ENCODE results near the gene CNIH3. TPM values are rescaled to one million over a fixed set of nuclear protein-coding genes. Genes with fewer than 3 reads are reported as not detected.

The CNIH3 gene
- total RNA-seq, 2 experiments from 2014 or later: 1.3 to 1.4 TPM

DNA sequence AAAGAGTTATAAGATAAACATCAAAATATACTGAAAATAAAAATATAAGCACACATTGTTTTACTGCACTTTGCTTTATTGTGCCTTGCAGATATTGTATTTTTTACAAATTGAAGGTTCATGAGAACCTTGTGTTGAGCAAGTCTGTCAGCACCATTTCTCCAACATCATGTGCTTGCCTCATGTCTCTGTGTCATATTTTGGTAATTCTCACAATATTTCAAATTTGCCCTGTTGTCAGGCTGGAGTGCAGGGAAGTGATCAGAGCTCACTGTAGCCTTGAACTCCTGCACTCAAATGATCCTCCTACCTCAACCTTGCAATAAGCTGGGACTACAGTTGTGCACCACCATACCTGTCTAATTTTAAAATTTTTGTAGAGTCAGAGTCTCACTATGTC lies 21.3 kb upstream of the CNIH3 start:
- no peak overlapping the region for H3K27ac Mint-ChIP-seq
- no peak for DNase-seq
- H3K4me1 Mint-ChIP-seq: peaks cover 2% of the 10 kb centered on the region
- peaks cover 2% of the 10 kb centered on the region for H3K36me3 Mint-ChIP-seq
- no peaks in the 10 kb centered on the region for H3K9me3 Mint-ChIP-seq
- H3K4me3 Mint-ChIP-seq: no peak overlapping the region
- no peaks in the 10 kb centered on the region for H3K27me3 Mint-ChIP-seq

DNA sequence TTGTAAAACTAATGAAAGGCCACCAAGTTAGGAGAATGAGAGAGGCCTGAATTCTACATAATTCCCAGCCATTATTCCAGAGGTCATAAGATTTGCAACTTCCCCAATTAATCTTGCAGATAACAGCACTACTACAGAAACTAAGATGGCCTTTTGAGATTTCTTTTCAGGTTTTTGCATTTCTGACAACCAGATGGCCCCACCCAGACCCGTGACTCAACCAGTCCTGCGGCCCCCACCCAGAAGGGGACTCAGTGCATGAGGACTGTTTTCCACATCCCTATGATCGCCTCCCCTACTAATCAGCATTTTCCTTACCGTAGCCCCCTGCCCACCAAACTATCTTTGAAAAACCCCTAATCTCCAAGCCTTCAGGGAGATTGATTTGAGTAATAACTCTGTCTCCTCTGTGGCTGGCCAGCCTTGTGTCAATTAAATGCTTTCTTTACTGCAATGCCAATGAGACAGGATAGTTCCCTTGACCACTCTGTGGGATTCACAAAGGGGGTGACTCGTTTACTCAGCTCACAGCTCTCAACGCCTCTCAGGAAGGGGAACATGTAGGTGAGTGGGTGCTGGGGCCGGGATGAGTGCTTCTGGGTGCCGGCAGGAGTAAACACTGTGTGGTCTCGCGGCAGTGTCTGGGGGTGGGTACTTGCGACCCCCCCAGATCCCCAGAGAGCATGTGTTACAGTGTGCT lies 10.5 kb upstream of the CNIH3 start:
- no peak for DNase-seq

DNA sequence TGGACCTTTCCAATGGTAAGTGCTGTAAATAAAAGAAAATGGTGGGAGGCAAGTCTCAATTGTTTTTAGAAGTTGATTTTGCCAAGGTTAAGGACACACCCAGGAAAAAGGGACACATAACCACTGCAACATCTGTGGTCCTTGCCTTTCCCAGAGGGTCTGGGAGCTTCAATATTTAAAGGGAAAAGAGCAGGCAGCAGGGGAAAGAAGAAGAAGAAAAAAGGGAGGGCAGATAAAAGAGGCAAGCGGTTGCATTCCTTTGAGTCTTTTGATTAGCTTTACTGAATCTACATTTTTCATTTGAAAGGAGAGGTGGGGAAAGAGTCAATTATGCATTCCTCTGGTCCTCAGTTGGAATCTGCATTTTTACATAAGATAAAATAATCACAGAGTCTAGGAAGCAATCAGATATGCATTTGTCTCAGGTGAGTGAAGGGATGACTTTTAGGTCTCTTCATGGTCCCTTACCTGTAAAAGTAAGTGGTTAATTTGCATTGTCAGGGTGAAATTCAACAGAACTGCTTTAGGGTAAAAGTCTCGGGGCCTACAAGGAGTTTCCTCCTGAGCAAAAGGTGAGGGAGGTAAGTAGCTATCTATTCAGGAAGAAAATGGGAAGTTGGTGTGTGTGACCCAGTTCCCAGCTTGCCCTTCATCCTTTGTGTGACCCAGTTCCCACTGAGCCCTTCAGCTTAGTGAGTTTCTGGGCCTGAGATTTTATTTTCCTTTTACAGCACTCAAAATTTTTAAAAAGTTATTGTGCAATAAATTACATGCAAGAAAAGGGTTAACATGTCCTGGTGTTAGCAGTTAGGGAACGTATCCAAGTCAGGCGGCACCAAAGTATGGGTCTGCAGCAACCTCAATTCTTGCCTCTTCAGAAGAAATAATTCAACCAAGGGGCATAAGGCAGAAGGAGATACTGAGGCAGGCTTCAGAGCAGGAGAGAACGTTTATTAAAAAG lies 8.6 kb upstream of the CNIH3 start:
- Mint-ChIP-seq H3K9me3 (no peaks in the 10 kb centered on the region), H3K4me3 (no peak overlapping the region), H3K36me3 (no peaks in the 10 kb centered on the region), H3K27ac (no peak overlapping the region), H3K27me3 (peaks cover 4% of the 10 kb centered on the region), H3K4me1 (no peaks in the 10 kb centered on the region)
- no peak for DNase-seq

More for the DNA sequence above, 10.5 kb upstream of the CNIH3 start:
- no peak overlapping the region for H3K4me3 Mint-ChIP-seq
- H3K27me3 Mint-ChIP-seq: no peaks in the 10 kb centered on the region
- no peaks in the 10 kb centered on the region for H3K4me1 Mint-ChIP-seq
- no peak overlapping the region for H3K27ac Mint-ChIP-seq
- no peaks in the 10 kb centered on the region for H3K9me3 Mint-ChIP-seq
- no peaks in the 10 kb centered on the region for H3K36me3 Mint-ChIP-seq

DNA sequence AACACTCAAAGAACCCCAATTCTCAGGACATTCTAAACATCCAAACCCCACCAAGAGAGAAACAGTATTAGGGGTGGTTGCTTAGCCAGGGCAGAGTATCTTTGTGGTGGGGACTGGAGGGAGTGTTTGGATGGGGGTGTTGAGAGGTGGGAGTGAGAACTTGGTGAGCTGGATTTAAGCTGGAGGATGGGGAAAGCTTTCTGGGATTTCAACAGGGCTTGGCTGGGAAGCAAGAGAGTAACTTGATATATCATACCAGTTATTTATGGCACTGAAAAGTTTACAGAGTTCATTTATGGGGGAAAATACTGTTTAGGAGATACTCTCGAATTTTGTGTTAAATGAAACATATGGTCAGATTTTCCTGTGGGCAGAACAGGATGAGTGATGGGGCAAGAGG lies 6.8 kb upstream of the CNIH3 start:
- no peak overlapping the region for H3K27ac Mint-ChIP-seq
- peaks cover 10% of the 10 kb centered on the region for H3K27me3 Mint-ChIP-seq
- no peaks in the 10 kb centered on the region for H3K36me3 Mint-ChIP-seq
- no peak overlapping the region for H3K4me3 Mint-ChIP-seq
- no peaks in the 10 kb centered on the region for H3K9me3 Mint-ChIP-seq
- no peaks in the 10 kb centered on the region for H3K4me1 Mint-ChIP-seq
- DNase-seq: no peak

DNA sequence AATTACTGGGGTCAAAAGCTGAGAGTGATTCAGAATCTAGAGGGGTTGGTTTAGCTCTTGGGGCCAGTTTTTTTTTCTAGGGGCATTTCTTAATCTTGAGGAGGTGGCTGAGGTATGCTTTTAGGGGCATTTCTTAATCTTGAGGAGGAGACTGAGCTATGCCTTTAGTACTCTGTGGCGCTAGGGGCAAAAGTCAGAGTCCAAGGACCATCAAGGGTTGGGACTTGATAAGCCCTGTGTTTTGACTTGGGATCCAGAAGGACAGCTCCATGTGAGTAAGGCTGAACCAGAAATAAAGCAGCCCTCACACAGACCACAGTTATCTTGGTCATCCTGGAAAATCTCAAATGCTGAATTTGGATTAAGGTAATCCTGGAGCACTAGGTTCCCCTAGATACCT lies 3.9 kb upstream of the CNIH3 start:
- H3K27ac Mint-ChIP-seq: no peak overlapping the region
- no peaks in the 10 kb centered on the region for H3K36me3 Mint-ChIP-seq
- no peaks in the 10 kb centered on the region for H3K9me3 Mint-ChIP-seq
- H3K4me3 Mint-ChIP-seq: no peak overlapping the region
- peaks cover 7% of the 10 kb centered on the region for H3K4me1 Mint-ChIP-seq
- no peak for DNase-seq
- peaks cover 33% of the 10 kb centered on the region for H3K27me3 Mint-ChIP-seq

DNA sequence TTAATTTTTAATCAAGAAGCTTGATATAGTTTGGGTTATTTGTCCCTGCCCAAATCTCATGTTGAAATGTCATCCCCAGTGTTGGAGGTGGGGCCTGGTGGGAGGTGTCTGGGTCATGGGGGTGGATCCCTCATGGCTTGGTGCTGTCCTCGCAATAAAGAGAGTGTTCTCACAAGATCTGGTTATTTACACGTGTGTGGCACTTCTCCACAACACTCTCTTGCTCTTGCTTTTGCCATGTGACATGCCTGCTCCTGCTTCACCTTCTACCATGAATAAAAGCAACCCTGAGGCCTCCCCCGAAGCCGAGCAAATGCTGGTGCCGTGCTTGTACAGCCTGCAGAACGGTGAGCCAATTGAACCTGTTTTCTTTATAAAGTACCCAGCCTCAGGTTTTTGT lies 2.6 kb upstream of the CNIH3 start:
- Mint-ChIP-seq H3K4me1 (peaks cover 16% of the 10 kb centered on the region), H3K27me3 (peaks cover 45% of the 10 kb centered on the region), H3K9me3 (no peaks in the 10 kb centered on the region), H3K4me3 (no peak overlapping the region), H3K36me3 (no peaks in the 10 kb centered on the region), H3K27ac (no peak overlapping the region)
- no peak for DNase-seq

DNA sequence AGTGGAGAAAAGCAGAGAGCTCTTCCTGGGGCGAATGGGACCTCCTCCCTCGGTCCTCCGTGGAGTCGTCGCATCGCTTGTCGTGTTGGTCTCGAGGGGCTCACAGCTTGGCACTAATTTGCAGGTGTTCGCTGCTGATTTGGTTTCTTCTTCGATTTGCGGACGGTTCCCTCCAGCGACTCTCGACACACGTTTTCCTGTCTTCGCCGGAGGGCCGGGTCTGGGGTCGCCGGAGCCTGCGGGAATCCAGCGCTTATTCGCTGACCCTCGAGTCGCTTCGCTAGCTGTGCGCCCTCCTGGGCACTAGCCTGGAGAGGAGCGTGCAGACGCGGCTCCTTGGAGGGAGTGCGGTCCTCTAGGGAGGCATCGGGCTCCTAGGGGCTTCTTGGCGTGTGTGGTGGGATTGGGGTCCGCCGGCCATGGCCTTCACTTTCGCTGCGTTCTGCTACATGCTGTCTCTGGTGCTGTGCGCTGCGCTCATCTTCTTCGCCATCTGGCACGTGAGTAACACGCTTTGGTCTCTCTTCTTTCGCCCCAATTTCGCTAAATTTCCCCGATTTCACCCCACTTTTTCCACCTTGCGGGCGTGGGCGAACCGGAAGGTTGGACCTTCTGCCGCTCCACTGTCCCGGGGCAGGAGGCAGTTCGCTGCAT lies 766 bp downstream of the CNIH3 start:
- no peak overlapping the region for H3K27ac Mint-ChIP-seq
- no peak for DNase-seq
- H3K27me3 Mint-ChIP-seq: peaks cover 69% of the 10 kb centered on the region
- peaks cover 23% of the 10 kb centered on the region for H3K4me1 Mint-ChIP-seq
- peak overlapping the region; percentile 62 for H3K4me3 Mint-ChIP-seq
- peaks cover 5% of the 10 kb centered on the region for H3K9me3 Mint-ChIP-seq
- peaks cover 5% of the 10 kb centered on the region for H3K36me3 Mint-ChIP-seq

DNA sequence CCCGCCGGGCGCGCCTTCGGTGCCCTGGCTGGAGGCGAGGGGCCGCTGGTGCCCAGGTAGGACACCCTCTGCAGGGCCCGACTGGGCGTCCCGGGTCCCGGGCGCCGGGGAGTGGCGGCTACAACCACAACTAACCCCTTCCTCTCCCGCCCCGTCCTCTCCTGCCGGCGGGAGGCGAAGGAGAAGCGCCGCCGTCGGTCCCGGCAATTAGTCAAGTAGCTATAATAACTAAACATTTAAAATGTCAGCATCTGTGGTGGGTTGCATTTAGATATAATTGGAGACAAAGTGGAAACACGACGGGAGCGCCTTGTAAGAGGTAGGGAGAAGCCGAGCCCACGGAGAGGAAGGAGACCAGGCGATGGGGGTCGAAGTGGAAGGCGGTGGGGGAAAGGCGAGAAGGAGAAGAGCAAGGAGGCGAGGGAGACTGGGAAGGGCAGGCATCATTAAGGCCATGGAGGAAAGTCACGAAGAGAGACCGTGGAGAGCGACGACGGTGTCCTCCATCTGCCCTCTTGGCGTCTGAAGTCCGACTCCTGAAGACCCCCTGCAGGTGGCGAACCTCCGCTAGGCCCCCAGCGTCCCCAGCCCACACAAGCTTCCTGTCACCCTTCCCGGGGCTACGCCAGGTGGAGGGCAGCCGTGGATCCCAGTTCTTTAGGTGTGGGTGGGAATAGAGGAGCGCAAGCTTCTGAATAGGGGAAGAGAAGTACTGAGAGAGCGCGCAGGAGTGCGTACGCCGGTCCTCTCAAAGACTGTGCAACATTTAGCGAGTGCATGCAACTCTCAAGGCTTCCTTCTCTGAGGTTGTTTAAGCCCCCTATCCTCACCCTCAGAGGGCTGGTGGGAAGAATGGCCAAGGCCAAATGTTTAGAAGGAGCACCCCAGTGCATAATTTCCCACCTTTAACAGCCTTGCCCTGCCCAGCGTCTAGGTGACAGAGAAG lies 1.6 kb downstream of the CNIH3 start:
- H3K9me3 Mint-ChIP-seq: peaks cover 11% of the 10 kb centered on the region
- DNase-seq: no peak
- peaks cover 24% of the 10 kb centered on the region for H3K4me1 Mint-ChIP-seq
- H3K36me3 Mint-ChIP-seq: peaks cover 6% of the 10 kb centered on the region
- H3K27ac Mint-ChIP-seq: no peak overlapping the region
- peaks cover 75% of the 10 kb centered on the region for H3K27me3 Mint-ChIP-seq
- H3K4me3 Mint-ChIP-seq: peak overlapping the region; percentile 62

DNA sequence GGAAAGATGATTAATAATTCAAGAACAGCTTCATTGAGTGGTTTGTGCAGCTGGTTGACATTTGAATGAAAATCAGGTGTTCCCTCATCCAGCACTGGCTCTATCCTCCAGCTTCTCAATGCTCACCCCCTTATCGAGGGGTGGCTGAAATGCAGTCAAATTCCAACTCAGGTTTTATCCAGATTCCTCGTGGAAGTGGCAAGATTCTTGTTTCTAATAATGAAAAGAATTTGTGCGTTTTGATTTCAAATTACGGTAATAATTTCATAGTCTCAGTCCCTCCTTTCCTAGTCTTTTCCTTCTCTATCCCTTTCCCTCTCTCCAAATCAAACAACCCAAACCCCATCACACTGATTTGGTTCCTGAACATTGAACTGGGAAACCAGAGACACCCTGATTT lies 3.1 kb downstream of the CNIH3 start:
- Mint-ChIP-seq H3K4me3 (no peak overlapping the region), H3K27ac (no peak overlapping the region), H3K36me3 (peaks cover 7% of the 10 kb centered on the region), H3K27me3 (peaks cover 81% of the 10 kb centered on the region), H3K4me1 (peaks cover 37% of the 10 kb centered on the region), H3K9me3 (peaks cover 14% of the 10 kb centered on the region)
- no peak for DNase-seq

DNA sequence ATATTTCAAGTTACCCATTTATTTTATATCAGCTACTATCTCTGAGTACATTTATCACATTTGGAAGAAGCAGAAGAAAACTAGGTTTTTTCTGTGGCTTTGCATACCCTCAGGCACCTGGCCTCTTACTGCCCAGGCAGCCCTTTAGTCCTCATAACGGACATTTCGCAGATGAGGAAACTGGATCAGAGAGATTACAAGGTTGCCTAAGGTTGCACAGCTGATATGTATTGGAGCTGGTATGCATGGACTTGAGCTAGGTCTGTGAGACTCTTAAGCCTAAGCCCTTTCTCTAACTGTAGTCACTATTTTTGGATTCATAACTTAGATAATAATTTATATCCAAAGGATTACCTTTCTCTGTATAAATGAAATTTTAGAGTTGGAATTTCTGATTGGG lies 4.0 kb downstream of the CNIH3 start:
- DNase-seq: no peak
- Mint-ChIP-seq H3K27me3 (peaks cover 74% of the 10 kb centered on the region), H3K27ac (no peak overlapping the region), H3K4me1 (peaks cover 45% of the 10 kb centered on the region), H3K4me3 (no peak overlapping the region), H3K9me3 (peaks cover 14% of the 10 kb centered on the region), H3K36me3 (peaks cover 7% of the 10 kb centered on the region)

DNA sequence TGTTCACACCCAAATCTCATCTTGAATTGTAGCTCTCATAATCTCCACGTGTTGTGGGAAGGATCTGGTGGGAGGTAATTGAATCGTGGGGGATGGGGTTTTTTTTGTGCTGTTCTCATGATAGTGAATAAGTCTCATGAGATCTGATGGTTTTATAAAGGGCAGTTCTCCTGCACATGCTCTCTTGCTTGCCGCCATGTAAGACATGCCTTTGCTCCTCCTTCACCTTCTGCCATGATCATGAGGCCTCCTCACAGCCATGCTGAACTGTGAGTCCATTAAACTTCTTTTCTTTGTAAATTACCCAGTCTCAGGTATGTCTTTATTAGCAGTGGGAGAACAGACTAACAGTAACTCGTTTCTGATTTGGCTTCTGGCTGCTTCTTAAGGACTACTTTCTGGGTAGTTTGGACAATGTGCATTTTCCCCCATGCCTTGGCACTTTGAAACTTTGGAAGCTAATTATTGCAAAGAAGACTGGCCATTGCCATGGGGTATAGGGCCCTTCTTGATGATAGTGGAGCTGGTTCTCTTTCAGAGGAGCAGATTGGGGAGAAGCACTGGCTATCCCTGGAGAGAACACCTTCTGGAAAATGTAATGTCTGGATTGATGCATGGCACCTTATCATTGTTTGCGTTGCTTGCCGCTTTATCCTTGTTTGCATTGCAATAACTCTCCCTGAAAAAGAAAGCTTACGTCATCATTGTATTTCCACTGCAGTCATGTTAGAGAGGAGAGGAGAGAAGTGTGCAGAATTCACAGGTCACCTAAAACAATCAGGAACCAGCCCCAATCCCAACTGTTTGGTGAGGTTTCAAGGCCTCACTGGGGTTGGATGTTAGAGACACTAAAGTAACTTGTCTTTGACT lies 5.9 kb downstream of the CNIH3 start:
- DNase-seq: no peak
- Mint-ChIP-seq H3K27me3 (peaks cover 71% of the 10 kb centered on the region), H3K4me3 (no peak overlapping the region), H3K4me1 (peaks cover 37% of the 10 kb centered on the region), H3K36me3 (peaks cover 7% of the 10 kb centered on the region), H3K27ac (no peak overlapping the region), H3K9me3 (peaks cover 14% of the 10 kb centered on the region)

DNA sequence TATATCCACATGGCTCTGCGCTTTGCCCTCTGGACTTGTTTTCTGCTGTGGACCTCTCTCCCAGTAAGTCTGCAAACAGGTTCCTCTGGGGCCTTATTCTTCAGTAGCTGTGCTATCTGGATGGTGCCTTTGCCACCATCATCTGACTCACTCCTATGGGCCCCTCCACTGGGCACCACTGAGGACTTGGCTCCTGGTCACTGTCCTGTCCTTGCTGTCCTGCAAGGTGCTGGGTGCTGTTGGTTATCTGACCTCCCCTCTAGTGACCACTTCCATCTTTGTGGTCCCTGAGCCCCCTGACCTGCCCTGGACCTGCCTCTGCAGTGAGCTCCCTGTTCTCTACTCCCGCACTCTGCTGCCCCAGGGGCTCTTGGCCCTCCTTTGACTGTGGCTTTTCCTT lies 6.7 kb downstream of the CNIH3 start:
- no peak for DNase-seq
- peaks cover 14% of the 10 kb centered on the region for H3K9me3 Mint-ChIP-seq
- peaks cover 34% of the 10 kb centered on the region for H3K4me1 Mint-ChIP-seq
- H3K27ac Mint-ChIP-seq: peak overlapping the region; percentile 86
- H3K27me3 Mint-ChIP-seq: peaks cover 63% of the 10 kb centered on the region
- H3K4me3 Mint-ChIP-seq: no peak overlapping the region
- peaks cover 7% of the 10 kb centered on the region for H3K36me3 Mint-ChIP-seq

DNA sequence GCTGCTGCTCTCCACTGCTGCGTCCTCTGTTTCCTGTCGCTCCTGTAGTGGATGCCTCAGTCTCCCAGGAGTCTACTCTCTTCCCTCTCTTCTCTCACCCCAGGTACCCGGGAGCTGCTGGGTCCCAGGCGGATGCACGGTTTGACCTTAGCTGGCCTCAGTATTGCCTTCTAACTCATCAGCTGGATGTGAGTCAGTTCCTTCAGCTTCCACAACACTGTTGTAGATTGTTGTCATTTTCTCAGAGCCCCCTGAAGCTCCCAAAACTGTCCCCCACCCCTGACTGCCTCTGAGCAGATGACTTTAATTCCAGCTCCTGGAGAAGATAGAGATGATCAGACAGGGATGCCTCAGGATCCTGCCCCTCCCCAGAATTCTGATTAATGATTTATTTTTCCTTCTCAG lies 7.2 kb downstream of the CNIH3 start:
- no peak for DNase-seq
- peaks cover 30% of the 10 kb centered on the region for H3K4me1 Mint-ChIP-seq
- peaks cover 58% of the 10 kb centered on the region for H3K27me3 Mint-ChIP-seq
- H3K36me3 Mint-ChIP-seq: peaks cover 7% of the 10 kb centered on the region
- peak overlapping the region; percentile 86 for H3K27ac Mint-ChIP-seq
- H3K4me3 Mint-ChIP-seq: peak overlapping the region; percentile 46
- H3K9me3 Mint-ChIP-seq: peaks cover 14% of the 10 kb centered on the region

All from activated naive CD8-positive, alpha-beta T cell treated with anti-CD3 and anti-CD28 coated beads for 36 hours (primary cell).